SKM-1 treated with dmso at 0.1 percent for 144 hours (cell line): Measurements from ENCODE around the gene PODXL2.
"Not testable (repeated sequence)": the region's sequence is repeated elsewhere in the genome, so short reads cannot be mapped to it uniquely, and the experiment has no call there.

ENCODE experiments used
- DNase-seq: peaks from one replicate; lab custom pipeline; 2025; ENCODE audit not compliant: unreplicated experiment; lab: John Stamatoyannopoulos, UW

The PODXL2 gene

DNA sequence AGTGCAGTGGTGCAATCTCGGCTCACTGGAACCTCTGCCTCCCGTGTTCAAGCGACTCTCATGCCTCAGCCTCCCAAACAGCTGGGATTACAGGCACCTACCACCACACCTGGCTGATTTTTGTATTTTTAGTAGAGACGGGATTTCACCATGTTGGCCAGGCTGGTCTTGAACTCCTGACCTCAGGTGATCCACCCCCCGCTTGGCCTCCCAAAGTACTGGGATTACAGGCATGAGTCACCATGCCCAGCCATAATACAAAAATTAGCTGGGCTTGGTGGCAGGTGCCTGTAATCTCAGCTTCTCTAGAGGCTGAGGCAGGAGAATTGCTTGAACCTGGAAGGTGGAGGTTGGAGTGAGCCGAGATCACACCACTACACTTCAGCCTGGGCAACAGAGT, 26.0 kb downstream of the PODXL2 start:
- not testable (repeated sequence) for DNase-seq

- DNase-seq = no peak
Measured at GRCh38 chr3:127655641-127656040, 26.7 kb downstream of the PODXL2 start.

DNA sequence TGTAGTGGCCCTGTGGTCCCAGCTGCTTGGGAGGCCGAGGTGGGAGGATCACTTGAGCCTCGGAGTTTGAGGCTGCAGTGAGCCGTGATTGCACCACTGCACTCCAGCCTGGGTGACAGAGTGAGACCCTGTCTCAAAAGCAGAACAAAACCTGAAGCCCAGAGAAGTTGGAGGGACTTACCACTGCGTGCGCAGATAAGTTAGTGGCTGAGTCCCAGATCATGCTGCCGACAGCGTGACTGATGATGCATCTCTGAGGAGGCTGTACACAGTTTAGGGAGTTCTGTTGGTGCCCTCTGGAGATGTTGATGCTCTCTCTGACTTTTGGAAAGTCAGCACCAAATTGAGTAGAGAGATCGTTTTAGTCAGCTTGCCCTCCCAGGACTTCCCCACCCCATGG, 27.9 kb downstream of the PODXL2 start:
- DNase-seq = no peak

DNA sequence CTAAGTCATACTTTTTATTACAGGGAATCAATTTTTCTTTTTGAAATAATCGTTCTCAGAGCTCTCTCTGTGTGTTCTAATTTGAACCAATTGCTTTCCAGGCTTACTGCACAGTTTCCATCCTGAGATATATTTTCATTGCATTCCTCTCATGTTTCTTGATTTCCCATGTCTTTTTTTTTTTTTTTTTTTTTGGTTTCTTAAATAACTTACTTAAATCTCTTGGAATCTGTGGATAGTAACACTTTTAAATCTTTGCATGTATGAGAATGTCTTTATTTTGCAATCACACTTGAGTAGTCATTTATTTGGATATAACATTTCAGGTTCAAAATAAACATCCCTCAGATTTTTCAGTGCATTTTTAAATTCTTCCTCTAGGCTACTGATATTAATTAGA, 29.2 kb downstream of the PODXL2 start:
- no peak for DNase-seq

- DNase-seq = no peak
Measured at GRCh38 chr3:127660621-127661251, 31.8 kb downstream of the PODXL2 start.

DNA sequence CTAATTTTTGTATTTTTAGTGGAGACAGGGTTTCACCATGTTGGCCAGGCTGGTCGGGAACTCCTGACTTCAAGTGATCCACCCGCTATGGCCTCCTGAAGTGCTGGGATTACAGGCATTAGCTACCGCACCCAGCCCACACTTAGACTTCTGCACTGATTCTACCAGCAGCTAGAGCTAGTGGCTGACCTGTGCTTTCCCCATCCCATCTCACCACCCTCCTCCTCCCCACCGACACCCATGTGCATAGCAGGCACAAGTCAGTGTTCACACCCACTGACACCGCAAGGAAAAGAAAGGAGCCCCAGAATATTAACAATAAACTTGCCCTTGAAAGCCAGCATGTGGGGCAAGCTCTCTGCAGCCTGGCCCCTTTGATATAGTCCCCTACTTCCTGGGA, 32.6 kb downstream of the PODXL2 start:
- no peak for DNase-seq

DNA sequence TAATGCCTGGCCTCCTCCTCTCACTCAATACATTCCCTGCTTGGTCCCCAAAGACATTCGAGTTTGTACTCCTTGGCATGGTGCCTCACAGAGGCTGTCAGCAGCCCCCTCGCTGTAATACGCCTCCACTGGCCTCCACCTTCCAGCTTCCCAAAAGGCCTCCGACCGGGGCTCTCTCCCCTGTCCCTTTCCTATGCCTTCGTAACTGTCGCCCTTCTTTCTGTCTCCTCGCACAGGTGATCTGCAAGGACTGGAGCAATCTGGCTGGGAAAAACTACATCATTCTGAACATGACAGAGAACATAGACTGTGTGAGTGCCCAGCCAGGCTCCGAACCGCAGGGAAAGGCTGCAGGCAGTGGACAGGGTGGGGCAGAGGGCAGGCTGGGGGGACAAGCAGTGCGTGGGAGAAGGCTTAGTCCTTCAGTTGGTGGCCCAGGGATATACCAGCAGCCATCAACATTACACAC, 33.0 kb downstream of the PODXL2 start:
- no peak for DNase-seq

DNA sequence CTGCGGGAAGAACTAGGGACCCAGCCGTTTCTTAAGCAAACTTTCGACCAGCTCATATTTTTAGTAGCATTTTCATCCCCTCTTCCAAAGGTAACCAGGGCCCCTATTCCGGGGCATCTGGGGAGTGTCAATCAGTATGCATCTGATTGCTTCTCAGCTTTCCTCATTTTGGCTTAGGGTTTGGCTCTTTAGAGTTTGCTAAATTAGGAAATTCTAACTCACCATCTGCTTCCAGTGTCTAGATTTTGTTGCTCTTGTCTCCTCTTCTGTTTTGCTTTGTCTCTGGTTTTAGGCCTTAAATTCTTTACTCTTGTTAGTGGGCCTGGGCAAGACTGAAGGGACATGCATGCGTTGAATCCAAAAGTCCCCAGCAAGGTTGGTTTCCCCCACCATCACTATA, 34.2 kb downstream of the PODXL2 start:
- DNase-seq = no peak

DNA sequence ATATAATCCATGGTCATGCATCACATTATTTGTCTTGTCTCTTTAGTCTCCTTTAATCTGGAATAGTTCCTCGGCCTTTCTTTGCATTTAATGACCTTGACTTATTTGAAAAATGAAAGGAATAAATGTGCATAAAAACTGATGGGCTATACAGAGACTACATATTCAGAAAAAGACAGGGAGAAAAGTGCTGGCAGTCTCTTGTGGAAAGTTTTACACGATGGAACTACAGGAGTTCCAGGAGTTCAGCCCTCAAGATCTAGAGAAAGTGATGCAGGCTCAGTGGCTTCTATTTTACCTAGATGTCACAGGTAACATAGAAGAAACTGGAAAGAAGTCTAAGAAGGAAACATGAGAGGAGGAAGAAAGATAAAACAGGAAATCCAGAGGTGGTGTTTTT, 36.2 kb downstream of the PODXL2 start:
- DNase-seq = no peak

- DNase-seq = no peak
Measured at GRCh38 chr3:127665586-127665985, 36.6 kb downstream of the PODXL2 start.

DNA sequence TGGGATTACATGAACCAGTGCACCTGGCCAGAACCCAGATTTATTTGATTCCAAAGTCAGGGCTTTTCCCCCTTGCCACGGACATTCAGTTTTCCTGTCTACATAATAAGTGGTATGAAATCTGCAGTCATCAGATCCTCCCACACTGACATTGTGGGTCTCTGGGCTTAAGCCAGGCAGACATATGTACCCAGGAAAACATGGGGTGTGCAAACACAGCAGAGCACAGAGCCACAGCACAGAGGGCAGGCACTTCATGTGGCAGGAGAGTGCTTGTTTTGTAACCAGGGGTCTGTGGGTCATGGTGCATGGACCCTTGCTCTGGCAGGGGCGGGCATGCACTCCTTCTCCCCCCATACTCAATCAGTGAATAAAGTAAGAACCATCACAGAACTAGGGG, 37.7 kb downstream of the PODXL2 start:
- no peak for DNase-seq

- no peak for DNase-seq
Measured at GRCh38 chr3:127667119-127667681, 38.2 kb downstream of the PODXL2 start.

DNA sequence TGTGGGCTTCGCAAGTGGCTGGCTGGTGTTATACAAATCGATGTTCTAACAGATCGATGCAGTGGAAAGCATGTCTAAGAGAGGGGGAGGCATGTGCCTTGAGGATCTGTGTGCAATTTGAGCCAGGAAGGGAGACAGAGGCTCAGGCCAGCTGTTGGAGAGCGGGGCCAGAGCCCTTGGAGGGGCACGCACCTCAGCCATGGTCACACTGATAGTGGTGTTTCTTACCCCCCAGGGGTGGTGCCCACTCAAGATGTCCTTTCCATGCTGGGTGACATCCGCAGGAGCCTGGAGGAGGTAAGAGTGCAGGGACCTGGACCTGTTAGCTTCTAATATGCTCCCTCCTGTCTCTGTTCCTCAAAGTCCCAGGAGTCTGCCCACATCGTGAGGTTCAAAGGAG, 39.9 kb downstream of the PODXL2 start:
- no peak for DNase-seq

GRCh38 chr3:127669541-127670228, 40.7 kb downstream of the PODXL2 start:
- DNase-seq = no peak

DNA sequence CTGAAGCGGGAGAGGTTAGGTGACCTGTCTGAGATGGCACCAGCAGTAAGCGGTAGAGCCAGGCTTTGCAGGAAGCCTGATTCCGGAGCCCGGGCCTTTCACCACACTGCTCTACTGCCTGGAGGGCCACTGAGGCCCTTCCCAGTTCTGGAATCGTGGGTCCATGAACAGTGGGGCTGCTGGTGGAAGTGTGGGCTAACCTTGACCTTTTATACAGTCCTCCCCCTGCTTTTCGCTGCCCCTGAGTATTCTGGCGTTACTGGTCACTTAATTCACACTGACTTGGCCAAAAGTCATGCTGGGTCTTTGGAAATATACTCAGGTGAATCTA, 41.2 kb downstream of the PODXL2 start:
- no peak for DNase-seq

- no peak for DNase-seq
Measured at GRCh38 chr3:127670761-127671522, 42.0 kb downstream of the PODXL2 start.

GRCh38 chr3:127671523-127672428, 42.8 kb downstream of the PODXL2 start:
- no peak for DNase-seq

- peak; percentile 47 for DNase-seq
Measured at GRCh38 chr3:127672429-127673190, 43.6 kb downstream of the PODXL2 start, which contains the start of gene ABTB1. Gene ABTB1, plus strand, starts transcription at chr3:127672952. Its CDS starts 74 bp downstream, at chr3:127673026.

GRCh38 chr3:127673191-127674100, 44.5 kb downstream of the PODXL2 start:
- peak; percentile 5 for DNase-seq
